HG03159 (cell line): ENCODE data around the gene ZSCAN26.

Source experiments
- ATAC-seq: cut with Tn5 transposase; IDR thresholded peaks from one replicate; pipeline ENCODE4 v1.9.1; 2021; ENCODE audit warnings: mild to moderate bottlenecking, moderate library complexity; ENCODE audit not compliant: unreplicated experiment

Gene ZSCAN26

DNA sequence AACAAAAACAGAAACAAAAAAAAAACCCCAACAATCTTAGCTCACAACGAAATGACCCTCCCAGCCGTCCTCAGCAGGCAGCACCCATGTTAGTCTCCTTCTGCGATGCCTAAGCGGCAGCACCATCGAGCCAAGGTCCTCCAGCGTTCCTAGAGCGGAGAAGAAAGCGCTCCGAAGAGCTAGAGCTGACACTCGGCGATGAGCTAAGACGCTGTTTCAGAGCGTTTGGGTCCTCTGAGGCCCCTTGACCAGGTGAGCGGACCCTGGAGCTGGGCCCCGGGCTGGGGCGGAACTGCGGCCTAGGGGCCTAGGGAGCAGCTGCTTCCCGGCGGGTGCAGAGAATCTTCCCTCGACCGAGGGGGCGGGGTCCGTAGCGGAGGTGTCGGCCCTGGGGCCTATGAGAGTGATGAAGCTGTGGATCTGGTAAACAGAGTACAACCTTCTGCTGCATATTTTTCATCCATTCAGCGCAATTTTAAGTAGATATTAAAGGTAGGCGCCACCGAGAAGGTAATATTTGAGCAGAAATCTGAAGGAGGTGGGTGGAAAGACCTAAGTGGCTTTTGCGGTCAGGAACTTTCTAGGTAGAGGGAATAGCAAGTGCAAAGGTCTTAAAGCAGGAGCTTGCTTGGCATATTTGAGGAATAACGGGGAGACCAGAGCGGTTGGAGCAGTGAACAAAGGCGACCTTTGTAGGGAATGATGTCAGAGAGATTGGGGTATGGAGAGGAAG lies at the start of gene ZSCAN26:
TSS of gene ZSCAN26 (plus strand) at position 182 of the 733 bp plus-strand sequence. CDS start 4,777 bp downstream, outside the sequence.
- ATAC-seq = peak; percentile 92

DNA sequence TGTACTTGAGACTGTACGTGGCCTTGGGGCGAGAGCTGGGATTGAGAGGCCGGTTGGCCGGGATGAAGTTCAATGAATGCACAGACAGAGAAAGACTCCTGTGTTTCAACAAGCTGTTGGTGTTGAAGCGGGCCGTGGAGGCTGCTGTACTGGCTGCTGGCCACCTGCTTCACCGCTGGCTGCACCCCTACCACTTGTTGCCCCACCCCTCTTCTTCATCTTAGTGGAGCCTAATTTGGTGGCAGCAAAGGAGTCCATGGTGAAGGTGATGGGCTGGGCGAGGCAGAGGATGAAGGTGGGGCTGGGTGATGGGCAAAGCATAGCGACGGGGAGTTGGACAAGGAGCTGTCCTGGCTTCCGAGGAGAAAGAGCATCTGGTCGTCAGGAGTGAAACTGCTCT lies 49.1 kb upstream of the ZSCAN26 start:
- ATAC-seq = no peak

- ATAC-seq = peak; percentile 53
Measured at GRCh38 chr6:28218312-28219248, 48.4 kb upstream of the ZSCAN26 start.

GRCh38 chr6:28220257-28221133 lies 46.4 kb upstream of the ZSCAN26 start:
- no peak for ATAC-seq

DNA sequence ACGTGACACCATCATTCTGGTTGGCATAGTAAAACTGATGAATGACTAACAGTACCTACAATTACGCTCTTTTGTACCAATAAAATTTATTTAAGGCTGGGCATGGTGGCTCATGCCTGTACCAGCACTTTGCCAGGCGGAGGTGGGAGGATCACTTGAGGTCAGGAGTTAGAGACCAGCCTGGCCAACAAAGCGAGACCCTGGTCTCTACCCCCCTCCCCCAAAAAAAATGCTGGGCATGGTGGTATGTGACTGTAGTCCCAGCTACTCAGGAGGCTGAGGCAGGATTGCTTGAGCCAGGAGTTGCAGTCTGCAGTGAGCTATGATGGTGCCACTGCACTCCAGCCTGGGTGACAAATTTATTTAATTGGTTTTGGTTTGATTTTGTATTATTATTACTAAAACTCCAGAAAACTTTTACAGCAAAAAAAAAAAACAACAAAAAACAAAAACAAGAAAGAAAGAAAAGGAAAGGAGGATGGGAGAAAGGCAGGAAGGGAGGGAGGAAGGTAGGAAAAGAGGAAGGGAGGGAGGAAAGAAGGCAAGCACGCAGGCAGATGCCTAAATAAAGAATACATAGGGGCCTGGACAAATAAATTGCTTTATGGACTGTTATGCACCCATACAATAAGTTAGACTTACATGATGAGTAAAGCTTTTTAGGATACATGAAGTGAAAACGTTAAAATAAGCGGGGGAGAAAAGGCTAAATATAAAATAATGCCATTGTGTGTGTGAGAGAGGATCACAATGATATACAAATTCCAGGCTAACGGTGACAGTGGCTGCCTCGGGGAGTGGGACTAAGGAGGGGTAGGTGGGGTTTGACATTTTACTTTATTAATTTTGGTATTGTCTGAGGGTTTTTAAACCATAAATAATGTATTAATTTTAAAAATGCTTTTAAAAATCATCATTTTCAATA lies 42.5 kb upstream of the ZSCAN26 start:
- no peak for ATAC-seq

- peak; percentile 88 for ATAC-seq
Measured at GRCh38 chr6:28225056-28225834, 41.7 kb upstream of the ZSCAN26 start, which contains the start of gene ZSCAN9. ZSCAN9 (plus strand) TSS chr6:28225275; CDS start chr6:28227085, 1,810 bp downstream.

GRCh38 chr6:28226460-28226859 lies 40.5 kb upstream of the ZSCAN26 start:
- ATAC-seq = no peak

DNA sequence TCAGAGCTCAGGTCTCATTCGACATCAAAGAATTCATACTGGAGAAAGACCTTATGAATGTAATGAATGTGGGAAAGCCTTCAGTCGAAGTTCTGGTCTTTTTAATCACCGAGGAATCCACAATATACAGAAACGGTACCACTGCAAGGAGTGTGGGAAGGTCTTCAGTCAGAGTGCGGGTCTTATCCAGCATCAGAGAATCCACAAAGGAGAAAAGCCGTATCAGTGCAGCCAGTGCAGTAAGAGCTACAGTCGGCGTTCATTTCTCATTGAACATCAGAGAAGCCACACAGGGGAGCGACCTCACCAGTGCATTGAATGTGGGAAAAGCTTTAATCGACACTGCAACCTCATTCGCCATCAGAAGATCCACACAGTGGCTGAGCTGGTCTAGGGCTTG lies 34.2 kb upstream of the ZSCAN26 start:
- ATAC-seq = no peak

GRCh38 chr6:28235912-28236452 lies 31.0 kb upstream of the ZSCAN26 start:
- ATAC-seq = no peak

DNA sequence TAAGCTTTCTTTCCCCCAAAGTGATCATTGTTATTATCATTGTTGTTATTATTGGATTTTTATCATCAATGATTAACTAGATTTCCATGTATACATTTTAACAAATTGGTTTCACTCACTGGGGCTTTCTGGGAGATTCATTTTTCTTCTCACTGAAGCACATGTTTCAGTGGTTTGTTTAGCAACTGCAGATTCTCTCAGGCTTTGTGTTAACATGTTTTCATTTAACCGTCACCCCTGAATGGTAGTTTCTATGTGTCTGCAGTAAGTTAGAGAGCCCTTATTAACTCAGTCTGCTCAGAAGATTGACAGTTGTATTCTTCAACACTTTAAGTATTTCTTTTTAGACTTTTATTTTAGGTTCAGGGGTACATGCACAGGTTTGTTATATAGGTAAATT lies 27.3 kb upstream of the ZSCAN26 start:
- ATAC-seq = no peak

DNA sequence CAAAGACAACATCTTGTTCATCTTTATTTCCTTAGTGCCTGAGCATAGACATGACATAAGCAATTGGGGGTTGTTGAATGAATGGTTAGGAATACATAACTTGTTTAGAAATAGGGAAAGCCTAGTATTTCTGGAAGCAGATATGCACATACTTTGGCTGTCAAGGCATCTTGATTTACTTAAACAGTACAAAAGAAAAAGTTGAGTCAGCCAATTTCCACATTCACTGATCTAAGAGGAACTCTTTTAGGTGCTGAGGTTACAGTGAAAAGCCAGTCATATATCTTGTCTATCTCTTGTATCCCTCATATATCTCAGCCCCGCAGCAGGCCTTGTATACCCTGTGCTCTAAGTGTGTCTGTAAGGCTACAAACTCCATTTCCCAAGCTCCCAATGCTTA lies 26.5 kb upstream of the ZSCAN26 start:
- ATAC-seq = no peak

DNA sequence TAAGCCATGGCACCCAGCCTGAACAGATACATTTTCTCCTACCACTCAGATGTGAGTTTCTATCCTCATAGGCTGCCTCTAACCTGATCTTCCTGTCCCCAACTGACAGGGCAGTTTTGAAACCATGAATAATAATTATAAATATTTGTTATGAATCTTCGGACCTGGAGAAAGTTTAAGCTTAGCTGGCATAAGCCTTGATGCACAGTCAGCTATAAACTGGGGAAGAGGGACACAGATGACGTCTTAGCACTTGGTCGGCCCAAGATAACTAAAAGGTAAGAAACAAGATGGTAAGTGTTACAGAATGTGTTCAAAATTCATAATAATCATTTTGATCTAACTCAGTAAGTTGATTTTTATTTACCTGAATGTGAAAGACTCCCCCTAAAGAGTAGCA lies 23.0 kb upstream of the ZSCAN26 start:
- ATAC-seq = no peak

GRCh38 chr6:28245206-28245941 lies 21.6 kb upstream of the ZSCAN26 start:
- ATAC-seq = no peak

DNA sequence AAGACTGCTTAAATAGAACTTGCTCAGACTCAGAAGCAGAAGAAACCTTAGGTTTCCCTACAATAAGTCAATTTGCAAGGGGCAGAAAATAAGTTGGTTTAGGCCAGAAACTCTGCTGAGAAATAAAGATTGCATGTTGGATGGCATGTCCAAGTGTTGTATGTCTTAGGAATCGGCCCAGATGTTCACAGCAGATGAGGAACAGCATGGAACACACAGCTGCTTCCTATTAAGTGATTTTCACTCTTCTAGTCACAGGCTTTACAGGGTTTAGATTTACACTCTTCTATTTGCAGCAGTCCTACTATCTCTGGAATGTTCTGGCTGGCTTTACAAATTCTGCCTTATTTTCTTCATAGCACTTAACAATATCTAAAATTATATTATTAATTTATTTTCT lies 18.0 kb upstream of the ZSCAN26 start:
- ATAC-seq = no peak

- ATAC-seq = no peak
Measured at GRCh38 chr6:28250747-28251146, 16.2 kb upstream of the ZSCAN26 start.

- ATAC-seq = peak; percentile 50
Measured at GRCh38 chr6:28251661-28252008, 15.3 kb upstream of the ZSCAN26 start.

GRCh38 chr6:28252009-28252975 lies 14.7 kb upstream of the ZSCAN26 start, which contains the start of gene ZKSCAN4:
ZKSCAN4 (minus strand) TSS chr6:28252269; CDS start chr6:28251980, 289 bp downstream.
- peak; percentile 81 for ATAC-seq
